HCT116 (cell line): ENCODE data around the gene PITPNM1. TPM values are rescaled to one million over a fixed set of nuclear protein-coding genes. Genes with fewer than 3 reads are reported as not detected.

ENCODE experiments used
- ATAC-seq: fragments of 200-7000 bp; cut with Tn5 transposase; 2 replicates; pipeline ENCODE4 v1.9.1; 2020; ENCODE audit warnings: mild to moderate bottlenecking, moderate library complexity
- BruUV-seq: library from RNA; stranded (reverse); fragments of 400-500 nt; replicated peaks from 2 replicates; lab custom pipeline; 2021; lab: Mats Ljungman, UMichigan
- CTCF ChIA-PET: fragments of 300-600 bp; sonication (Branson Sonifier 250); formaldehyde crosslinking; loops from one replicate; lab custom pipeline; 2021; ENCODE audit warnings: antibody characterized with exemption; lab: Charles Lee
- POLR2A ChIA-PET: fragments of 300-600, 350-600 bp; sonication (Branson Sonifier 250); formaldehyde crosslinking; loops from one replicate; lab custom pipeline; 2021; ENCODE audit warnings: antibody characterized with exemption; lab: Charles Lee
- RAD21 ChIA-PET, 2 experiments: fragments of 300-600 bp; sonication (Branson Sonifier 250); formaldehyde crosslinking; loops; one replicate each; lab custom pipeline; 2023; ENCODE audit warnings: low total read pairs in 2 of 2; ENCODE audit not compliant: uncharacterized antibody in 2 of 2, unreplicated experiment in 2 of 2, low non-redundant PET in 1 of 2; lab: Charles Lee
- DNase-seq: peaks from one replicate; pipeline ENCODE4 v3.0.0-alpha.2; 2010; ENCODE audit warnings: low read depth, low spot score
- H2AFZ ChIP-seq: fragments of 200-600 bp; shearing (Covaris generic), sonication (generic); 2 replicates; pipeline ENCODE4 v1.6.1; 2017; ENCODE audit warnings: low read depth, mixed run types, mixed read lengths, antibody characterized with exemption, low read length; ENCODE audit not compliant: poor library complexity, severe bottlenecking
- H3K27ac ChIP-seq: 2 replicates; pipeline ENCODE4 v1.5.1; 2012; ENCODE audit warnings: low read depth, low read length
- H3K27me3 ChIP-seq: fragments of 200-600 bp; sonication (generic); 2 replicates; pipeline ENCODE4 v1.6.1; 2016; ENCODE audit warnings: mixed run types, low read length, mixed read lengths; ENCODE audit not compliant: insufficient read depth
- H3K36me3 ChIP-seq, 2 experiments: fragments of 200-500 bp in 1 of 2; fragments of 200-600 bp in 1 of 2; sonication (Bioruptor generic) in 1 of 2; sonication (generic) in 1 of 2; 2 replicates each; pipeline versions ENCODE4 v1.5.1 to v1.6.1; 2014 to 2016; ENCODE audit warnings: low read length in 2 of 2, inconsistent platforms in 1 of 2, mixed read lengths in 1 of 2, mixed run types in 1 of 2; ENCODE audit not compliant: insufficient read depth in 2 of 2, control insufficient read depth in 1 of 2
- H3K4me1 ChIP-seq, 2 experiments: fragments of 200-600 bp in 1 of 2; sonication (generic) in 1 of 2; 2 replicates each; pipeline versions ENCODE4 v1.5.1 to v1.6.1; 2012 to 2017; ENCODE audit warnings: low read length in 2 of 2, inconsistent platforms in 1 of 2, mild to moderate bottlenecking in 1 of 2, mixed read lengths in 1 of 2, mixed run types in 1 of 2, moderate library complexity in 1 of 2; ENCODE audit not compliant: insufficient read depth in 2 of 2, control insufficient read depth in 1 of 2
- H3K4me2 ChIP-seq: fragments of 200-600 bp; sonication (generic); 2 replicates; pipeline ENCODE4 v1.6.1; 2017; ENCODE audit warnings: mixed run types, low read length, mixed read lengths
- H3K4me3 ChIP-seq, 2 experiments: fragments of 200-600 bp in 1 of 2; sonication (generic) in 1 of 2; replicated peaks in 1 of 2; 2 replicates each; pipeline ENCODE4 v1.5.1; 2011 to 2016; ENCODE audit warnings: low read length in 2 of 2, control low read depth in 1 of 2, low read depth in 1 of 2, mild to moderate bottlenecking in 1 of 2, mixed read lengths in 1 of 2, mixed run types in 1 of 2
- H3K79me2 ChIP-seq: fragments of 200-600 bp; sonication (generic); 2 replicates; pipeline ENCODE4 v1.6.1; 2017; ENCODE audit warnings: mild to moderate bottlenecking, mixed run types, low read length, moderate library complexity, mixed read lengths; ENCODE audit not compliant: insufficient read depth
- H3K9ac ChIP-seq: fragments of 200-600 bp; sonication (generic); 2 replicates; pipeline ENCODE4 v1.6.1; 2016; ENCODE audit warnings: low read length, mixed read lengths
- H3K9me2 ChIP-seq: fragments of 200-600 bp; sonication (generic), shearing (Covaris generic); 2 replicates; pipeline ENCODE4 v1.6.1; 2017; ENCODE audit warnings: mixed run types, mild to moderate bottlenecking, moderate library complexity; ENCODE audit not compliant: insufficient read depth
- H3K9me3 ChIP-seq, 2 experiments: fragments of 200-500 bp in 1 of 2; fragments of 200-600 bp in 1 of 2; sonication (Bioruptor generic) in 1 of 2; sonication (generic) in 1 of 2; 2 replicates each; pipeline ENCODE4 v1.6.1; 2014 to 2017; ENCODE audit warnings: low read length in 2 of 2, mixed read lengths in 2 of 2, inconsistent platforms in 1 of 2, low read depth in 1 of 2, mild to moderate bottlenecking in 1 of 2, mixed run types in 1 of 2, moderate library complexity in 1 of 2; ENCODE audit not compliant: control insufficient read depth in 1 of 2, insufficient read depth in 1 of 2
- H4K20me1 ChIP-seq: fragments of 200-600 bp; sonication (generic), shearing (Covaris generic); 2 replicates; pipeline ENCODE4 v1.6.1; 2017; ENCODE audit warnings: mixed run types, mild to moderate bottlenecking, moderate library complexity; ENCODE audit not compliant: insufficient read depth
- CEBPB ChIP-seq: IDR thresholded peaks from 2 replicates; pipeline ENCODE4 v1.6.1; 2012; ENCODE audit warnings: low read depth
- ELF1 ChIP-seq: IDR thresholded peaks from 2 replicates; pipeline ENCODE4 v1.6.1; 2012; ENCODE audit warnings: low read depth, borderline replicate concordance
- EZH2 ChIP-seq: fragments of 200-600 bp; sonication (generic); IDR thresholded peaks from 2 replicates; pipeline ENCODE4 v1.6.1; 2017; ENCODE audit warnings: antibody characterized with exemption, mixed run types
- EZH2phosphoT487 ChIP-seq: fragments of 200-600 bp; IDR thresholded peaks from 2 replicates; pipeline ENCODE4 v1.6.1; 2018; ENCODE audit warnings: antibody characterized with exemption, borderline replicate concordance
- FOSL1 ChIP-seq: IDR thresholded peaks from 2 replicates; pipeline ENCODE4 v1.6.1; 2012; ENCODE audit warnings: low read depth
- JUND ChIP-seq: IDR thresholded peaks from 2 replicates; pipeline ENCODE4 v1.6.1; 2012
- POLR2A ChIP-seq: IDR thresholded peaks from 2 replicates; pipeline ENCODE4 v1.7.0; 2011; ENCODE audit warnings: borderline replicate concordance; ENCODE audit not compliant: insufficient read depth, insufficient read length; ENCODE audit errors: extremely low read depth
- POLR2AphosphoS5 ChIP-seq: IDR thresholded peaks from 2 replicates; pipeline ENCODE4 v1.6.1; 2011; ENCODE audit warnings: mild to moderate bottlenecking, low read depth, low read length, moderate library complexity
- RAD21 ChIP-seq: IDR thresholded peaks from 2 replicates; pipeline ENCODE4 v1.6.1; 2012; ENCODE audit warnings: low read depth, mild to moderate bottlenecking
- SIN3A ChIP-seq: IDR thresholded peaks from 2 replicates; pipeline ENCODE4 v1.6.1; 2012; ENCODE audit warnings: low read depth
- SRF ChIP-seq: IDR thresholded peaks from 2 replicates; pipeline ENCODE4 v1.6.1; 2012; ENCODE audit warnings: low read depth
- TCF7L2 ChIP-seq: IDR thresholded peaks from 2 replicates; pipeline ENCODE4 v1.7.0; 2011; ENCODE audit warnings: borderline replicate concordance, inconsistent platforms; ENCODE audit not compliant: insufficient read depth, insufficient read length; ENCODE audit errors: extremely low read depth
- YY1 ChIP-seq: IDR thresholded peaks from 2 replicates; pipeline ENCODE4 v1.6.1; 2011; ENCODE audit warnings: low read length, low read depth, moderate library complexity, mild to moderate bottlenecking; ENCODE audit not compliant: insufficient replicate concordance; ENCODE audit errors: extremely low read depth
- ZFX ChIP-seq: fragments of 450-650 bp; IDR thresholded peaks from 2 replicates; pipeline ENCODE4 v1.6.1; 2017
- ZNF274 ChIP-seq: fragments of 200-500 bp; sonication (Bioruptor generic); IDR thresholded peaks from 2 replicates; pipeline ENCODE4 v1.6.1; 2014; ENCODE audit warnings: mild to moderate bottlenecking, low read depth, low read length, inconsistent platforms
- intact Hi-C: fragments of 100-400 bp; cut with micrococcal nuclease; formaldehyde crosslinking; loops from 2 replicates; pipeline ENCODE4 v1.10.0; 2022
- total RNA-seq: library from RNA; stranded (reverse); gene quantifications from one replicate; pipeline ENCODE4 v1.2.1, GENCODE V29; 2021; ENCODE audit not compliant: unreplicated experiment
- TF ChIP-seq, protein P1 (sequence below): IDR thresholded peaks from 2 replicates; pipeline ENCODE4 v1.6.1; 2012
- TF ChIP-seq, protein P2 (sequence below): IDR thresholded peaks from 2 replicates; pipeline ENCODE4 v1.6.1; 2012; ENCODE audit warnings: low read depth
- TF ChIP-seq, protein P3 (sequence below): IDR thresholded peaks from 2 replicates; pipeline ENCODE4 v1.6.1; 2012
- TF ChIP-seq, protein P4 (sequence below), 3 experiments: fragments of 200-600 bp in 1 of 3; sonication (generic) in 1 of 3; IDR thresholded peaks in 2 of 3; conservative IDR thresholded peaks in 1 of 3; 2 replicates each; pipeline ENCODE4 v1.5.1; 2012 to 2017; ENCODE audit warnings: low read depth in 2 of 3, low read length in 2 of 3, antibody characterized with exemption in 1 of 3, borderline replicate concordance in 1 of 3, control low read depth in 1 of 3, mild to moderate bottlenecking in 1 of 3, mixed read lengths in 1 of 3, mixed run types in 1 of 3, moderate library complexity in 1 of 3; ENCODE audit not compliant: insufficient read depth in 1 of 3

Gene PITPNM1
- total RNA-seq, 1 experiment from 2014 or later = 79.5 TPM

DNA sequence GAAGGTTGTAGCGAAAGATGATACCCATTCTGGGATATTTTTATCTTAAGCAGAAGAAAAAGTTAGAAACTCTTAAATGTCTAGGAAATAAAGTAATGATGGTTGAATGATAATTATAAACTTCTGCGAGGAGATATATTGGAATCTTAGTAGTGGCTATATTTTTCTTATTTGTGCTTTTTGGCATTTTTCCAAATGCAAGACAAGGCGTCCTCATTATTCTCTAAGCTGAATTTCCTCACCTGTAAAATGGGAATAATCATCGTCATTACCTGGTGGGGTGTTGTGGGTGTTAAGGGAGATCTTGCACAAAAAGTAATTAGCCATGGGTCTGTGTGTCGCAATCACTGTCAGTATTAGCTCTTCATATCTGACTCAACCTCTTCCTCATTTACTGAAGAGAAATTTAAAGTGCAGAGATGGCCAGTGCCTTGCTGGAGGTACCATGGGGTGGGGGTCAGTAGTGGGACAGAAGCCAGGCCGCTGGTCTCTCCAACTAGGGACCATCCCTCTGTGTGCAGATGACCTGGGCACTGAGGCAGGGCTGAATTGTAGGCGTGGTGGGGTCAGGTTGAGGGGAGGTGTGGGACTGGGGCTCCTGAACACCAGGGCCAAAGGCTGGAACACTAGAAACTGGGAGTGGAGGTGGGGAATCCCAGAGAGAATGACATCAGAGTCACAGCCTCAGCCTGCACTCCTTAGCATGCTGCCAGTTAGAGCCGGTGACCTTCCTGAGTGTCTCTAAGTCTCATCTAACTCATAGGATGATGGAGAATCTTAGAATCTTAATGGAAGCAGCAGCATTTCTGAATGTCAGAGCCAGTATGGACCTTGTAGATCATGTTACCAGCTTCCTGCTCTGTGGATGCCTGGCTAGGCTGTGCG lies 4.1 kb downstream of the PITPNM1 start:
- Histone ChIP-seq H3K27ac (no peak overlapping the region), H3K9me2 (no peaks in the 10 kb centered on the region), H4K20me1 (no peaks in the 10 kb centered on the region), H3K4me1 (peaks cover 15 to 18% of the 10 kb centered on the region in 2 experiments), H3K9me3 (no peaks in the 10 kb centered on the region), H3K79me2 (peaks cover 19% of the 10 kb centered on the region), H3K9ac (no peak overlapping the region), H3K4me2 (no peak overlapping the region), H2AFZ (no peak overlapping the region), H3K27me3 (no peaks in the 10 kb centered on the region), H3K4me3 (no peak overlapping the region), H3K36me3 (peaks cover 9 to 10% of the 10 kb centered on the region in 2 experiments)
- ChIA-PET POLR2A (no interaction called here), CTCF (no interaction called here), RAD21 (no interaction called here)
- DNase-seq = no peak
- intact Hi-C loops = no loop called here
- BruUV-seq = TSS peak; percentile 13
- ATAC-seq = no peak
- TF ChIP-seq YY1 (no peak), EZH2phosphoT487 (no peak), RAD21 (no peak), CEBPB (no peak), JUND (no peak), SRF (no peak), POLR2AphosphoS5 (no peak), TCF7L2 (no peak), POLR2A (no peak), SIN3A (no peak), ZFX (no peak), ZNF274 (no peak), ELF1 (no peak), FOSL1 (no peak), EZH2 (no peak)
- TF ChIP-seq, protein P1, sequence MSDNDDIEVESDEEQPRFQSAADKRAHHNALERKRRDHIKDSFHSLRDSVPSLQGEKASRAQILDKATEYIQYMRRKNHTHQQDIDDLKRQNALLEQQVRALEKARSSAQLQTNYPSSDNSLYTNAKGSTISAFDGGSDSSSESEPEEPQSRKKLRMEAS = no peak
- TF ChIP-seq, protein P2, sequence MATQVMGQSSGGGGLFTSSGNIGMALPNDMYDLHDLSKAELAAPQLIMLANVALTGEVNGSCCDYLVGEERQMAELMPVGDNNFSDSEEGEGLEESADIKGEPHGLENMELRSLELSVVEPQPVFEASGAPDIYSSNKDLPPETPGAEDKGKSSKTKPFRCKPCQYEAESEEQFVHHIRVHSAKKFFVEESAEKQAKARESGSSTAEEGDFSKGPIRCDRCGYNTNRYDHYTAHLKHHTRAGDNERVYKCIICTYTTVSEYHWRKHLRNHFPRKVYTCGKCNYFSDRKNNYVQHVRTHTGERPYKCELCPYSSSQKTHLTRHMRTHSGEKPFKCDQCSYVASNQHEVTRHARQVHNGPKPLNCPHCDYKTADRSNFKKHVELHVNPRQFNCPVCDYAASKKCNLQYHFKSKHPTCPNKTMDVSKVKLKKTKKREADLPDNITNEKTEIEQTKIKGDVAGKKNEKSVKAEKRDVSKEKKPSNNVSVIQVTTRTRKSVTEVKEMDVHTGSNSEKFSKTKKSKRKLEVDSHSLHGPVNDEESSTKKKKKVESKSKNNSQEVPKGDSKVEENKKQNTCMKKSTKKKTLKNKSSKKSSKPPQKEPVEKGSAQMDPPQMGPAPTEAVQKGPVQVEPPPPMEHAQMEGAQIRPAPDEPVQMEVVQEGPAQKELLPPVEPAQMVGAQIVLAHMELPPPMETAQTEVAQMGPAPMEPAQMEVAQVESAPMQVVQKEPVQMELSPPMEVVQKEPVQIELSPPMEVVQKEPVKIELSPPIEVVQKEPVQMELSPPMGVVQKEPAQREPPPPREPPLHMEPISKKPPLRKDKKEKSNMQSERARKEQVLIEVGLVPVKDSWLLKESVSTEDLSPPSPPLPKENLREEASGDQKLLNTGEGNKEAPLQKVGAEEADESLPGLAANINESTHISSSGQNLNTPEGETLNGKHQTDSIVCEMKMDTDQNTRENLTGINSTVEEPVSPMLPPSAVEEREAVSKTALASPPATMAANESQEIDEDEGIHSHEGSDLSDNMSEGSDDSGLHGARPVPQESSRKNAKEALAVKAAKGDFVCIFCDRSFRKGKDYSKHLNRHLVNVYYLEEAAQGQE = no peak
- TF ChIP-seq, protein P3, sequence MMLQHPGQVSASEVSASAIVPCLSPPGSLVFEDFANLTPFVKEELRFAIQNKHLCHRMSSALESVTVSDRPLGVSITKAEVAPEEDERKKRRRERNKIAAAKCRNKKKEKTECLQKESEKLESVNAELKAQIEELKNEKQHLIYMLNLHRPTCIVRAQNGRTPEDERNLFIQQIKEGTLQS = no peak
- TF ChIP-seq, protein P4, sequence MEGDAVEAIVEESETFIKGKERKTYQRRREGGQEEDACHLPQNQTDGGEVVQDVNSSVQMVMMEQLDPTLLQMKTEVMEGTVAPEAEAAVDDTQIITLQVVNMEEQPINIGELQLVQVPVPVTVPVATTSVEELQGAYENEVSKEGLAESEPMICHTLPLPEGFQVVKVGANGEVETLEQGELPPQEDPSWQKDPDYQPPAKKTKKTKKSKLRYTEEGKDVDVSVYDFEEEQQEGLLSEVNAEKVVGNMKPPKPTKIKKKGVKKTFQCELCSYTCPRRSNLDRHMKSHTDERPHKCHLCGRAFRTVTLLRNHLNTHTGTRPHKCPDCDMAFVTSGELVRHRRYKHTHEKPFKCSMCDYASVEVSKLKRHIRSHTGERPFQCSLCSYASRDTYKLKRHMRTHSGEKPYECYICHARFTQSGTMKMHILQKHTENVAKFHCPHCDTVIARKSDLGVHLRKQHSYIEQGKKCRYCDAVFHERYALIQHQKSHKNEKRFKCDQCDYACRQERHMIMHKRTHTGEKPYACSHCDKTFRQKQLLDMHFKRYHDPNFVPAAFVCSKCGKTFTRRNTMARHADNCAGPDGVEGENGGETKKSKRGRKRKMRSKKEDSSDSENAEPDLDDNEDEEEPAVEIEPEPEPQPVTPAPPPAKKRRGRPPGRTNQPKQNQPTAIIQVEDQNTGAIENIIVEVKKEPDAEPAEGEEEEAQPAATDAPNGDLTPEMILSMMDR (IDR thresholded peaks at IDR 0.05 in 2 of 3, conservative IDR thresholded peaks at IDR 0.05 in 1 of 3; ENCODE audit: borderline replicate concordance in 1 of 3, insufficient read depth in 1 of 3, low read depth in 2 of 3, low read length in 2 of 3) = no peak
